Measurements from ENCODE around the gene PRAME. TPM values are rescaled to one million over a fixed set of nuclear protein-coding genes. Genes with fewer than 3 reads are reported as not detected.

PRAME gene
- total and polyA plus RNA-seq, 2 of the 13 experiments (the other 11 are each of a cell fraction or from before 2014, with no cell fraction given): 0.11 to 0.83 TPM

DNA sequence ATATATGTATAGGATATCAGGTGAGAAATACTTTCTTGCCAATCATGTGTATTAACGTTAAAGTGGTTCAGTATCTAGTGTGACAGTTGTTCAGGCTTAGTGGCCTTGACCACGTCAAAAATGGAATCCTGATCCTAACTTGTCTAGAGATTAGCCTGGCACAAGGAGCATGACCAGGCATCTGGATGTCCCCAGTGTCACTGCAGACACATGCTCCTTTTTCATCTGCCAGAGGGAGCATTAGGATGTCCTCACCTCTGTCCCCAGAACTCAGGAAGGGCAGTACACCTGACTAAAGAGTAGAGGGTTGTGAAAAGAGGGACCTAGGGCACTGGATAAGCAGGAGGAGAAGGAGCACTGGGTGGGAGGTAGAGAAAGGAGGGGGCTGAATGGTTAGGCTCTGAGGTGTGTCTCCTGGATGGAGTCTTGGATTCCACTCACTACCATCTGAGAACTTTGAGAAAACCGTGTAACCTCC, 44.4 kb upstream of the PRAME start:
- WGBS (ENCODE audit: low lambda C conversion rate): 0% methylated on average over 3 of the region's 3 CpGs
- no peak overlapping the region for H3K4me3 ChIP-seq (replicated peaks in 1 of 3; ENCODE audit: insufficient read depth in 1 of 3, low read depth in 2 of 3, low read length in 3 of 3)
- no peaks in the 10 kb centered on the region for H3K36me3 ChIP-seq (replicated peaks in 1 of 2; ENCODE audit: control insufficient read depth in 1 of 2, insufficient read depth in 2 of 2, low read length in 2 of 2)
- DNase-seq (ENCODE audit: low spot score): no peak
- TF ChIP-seq, protein P1, sequence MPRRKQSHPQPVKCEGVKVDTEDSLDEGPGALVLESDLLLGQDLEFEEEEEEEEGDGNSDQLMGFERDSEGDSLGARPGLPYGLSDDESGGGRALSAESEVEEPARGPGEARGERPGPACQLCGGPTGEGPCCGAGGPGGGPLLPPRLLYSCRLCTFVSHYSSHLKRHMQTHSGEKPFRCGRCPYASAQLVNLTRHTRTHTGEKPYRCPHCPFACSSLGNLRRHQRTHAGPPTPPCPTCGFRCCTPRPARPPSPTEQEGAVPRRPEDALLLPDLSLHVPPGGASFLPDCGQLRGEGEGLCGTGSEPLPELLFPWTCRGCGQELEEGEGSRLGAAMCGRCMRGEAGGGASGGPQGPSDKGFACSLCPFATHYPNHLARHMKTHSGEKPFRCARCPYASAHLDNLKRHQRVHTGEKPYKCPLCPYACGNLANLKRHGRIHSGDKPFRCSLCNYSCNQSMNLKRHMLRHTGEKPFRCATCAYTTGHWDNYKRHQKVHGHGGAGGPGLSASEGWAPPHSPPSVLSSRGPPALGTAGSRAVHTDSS (CRISPR knock-in tag; conservative IDR thresholded peaks at IDR 0.05): no peak
- TF ChIP-seq HNF4A (CRISPR knock-in tag; IDR thresholded peaks at IDR 0.05) (no peak), ELF3 (CRISPR knock-in tag; IDR thresholded peaks at IDR 0.05) (no peak), MXD4 (CRISPR knock-in tag; IDR thresholded peaks at IDR 0.05) (no peak), ZNF121 (CRISPR knock-in tag; IDR thresholded peaks at IDR 0.05) (no peak), ZNF619 (CRISPR knock-in tag; IDR thresholded peaks at IDR 0.05) (no peak), AGO2 (optimal IDR thresholded peaks at IDR 0.05; ENCODE audit: low read depth, low read length) (no peak)
- TF ChIP-seq, protein P2, sequence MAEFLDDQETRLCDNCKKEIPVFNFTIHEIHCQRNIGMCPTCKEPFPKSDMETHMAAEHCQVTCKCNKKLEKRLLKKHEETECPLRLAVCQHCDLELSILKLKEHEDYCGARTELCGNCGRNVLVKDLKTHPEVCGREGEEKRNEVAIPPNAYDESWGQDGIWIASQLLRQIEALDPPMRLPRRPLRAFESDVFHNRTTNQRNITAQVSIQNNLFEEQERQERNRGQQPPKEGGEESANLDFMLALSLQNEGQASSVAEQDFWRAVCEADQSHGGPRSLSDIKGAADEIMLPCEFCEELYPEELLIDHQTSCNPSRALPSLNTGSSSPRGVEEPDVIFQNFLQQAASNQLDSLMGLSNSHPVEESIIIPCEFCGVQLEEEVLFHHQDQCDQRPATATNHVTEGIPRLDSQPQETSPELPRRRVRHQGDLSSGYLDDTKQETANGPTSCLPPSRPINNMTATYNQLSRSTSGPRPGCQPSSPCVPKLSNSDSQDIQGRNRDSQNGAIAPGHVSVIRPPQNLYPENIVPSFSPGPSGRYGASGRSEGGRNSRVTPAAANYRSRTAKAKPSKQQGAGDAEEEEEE (CRISPR knock-in tag; IDR thresholded peaks at IDR 0.05; ENCODE audit: borderline replicate concordance): no peak
- TF ChIP-seq, protein P3, sequence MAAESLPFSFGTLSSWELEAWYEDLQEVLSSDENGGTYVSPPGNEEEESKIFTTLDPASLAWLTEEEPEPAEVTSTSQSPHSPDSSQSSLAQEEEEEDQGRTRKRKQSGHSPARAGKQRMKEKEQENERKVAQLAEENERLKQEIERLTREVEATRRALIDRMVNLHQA (CRISPR knock-in tag; IDR thresholded peaks at IDR 0.05): no peak
- H4K20me1 ChIP-seq (ENCODE audit: insufficient read depth, low read length): no peaks in the 10 kb centered on the region
- H3K4me2 ChIP-seq (ENCODE audit: low read depth, low read length): no peak overlapping the region
- BruUV-seq (replicated peaks): no TSS peak
- H3K27me3 ChIP-seq (ENCODE audit: control insufficient read depth in 1 of 2, insufficient read depth in 2 of 2, low read length in 2 of 2): peaks cover 0 to 16% of the 10 kb centered on the region in 2 experiments; a peak in 1 of 5 replicates
- no peak for ATAC-seq
- H3K27ac ChIP-seq (ENCODE audit: extremely low read length, insufficient read depth, low read length): no peak overlapping the region
- H2AFZ ChIP-seq (ENCODE audit: low read length): no peak overlapping the region
- H3K79me2 ChIP-seq (ENCODE audit: insufficient read depth, low read length): no peaks in the 10 kb centered on the region
- in situ Hi-C loops (cut with HindIII; ENCODE audit: extremely low pct_ligation_motif_present, low pct_unique_long_range_greater_than_20kb): no loop called here
- H3K9ac ChIP-seq (ENCODE audit: insufficient read depth, low read depth, low read length): no peak overlapping the region
- POLR2A ChIA-PET: no interaction called here
- H3K9me3 ChIP-seq (ENCODE audit: low read length): no peaks in the 10 kb centered on the region
- H3K4me1 ChIP-seq (ENCODE audit: insufficient read depth, low read length): no peaks in the 10 kb centered on the region
- CTCF ChIA-PET (ENCODE audit: low intra/inter-chr PET ratio, low total read pairs): no interaction called here
- intact Hi-C loops (cut with micrococcal nuclease; ENCODE audit: unreplicated experiment): no loop called here
- FAIRE-seq: no peak

Data from HepG2 (cell line).